ENCODE measurements around the gene CNNM2.

CNNM2 gene

GRCh38 chr10:102906507-102906906 is 11.6 kb upstream of the CNNM2 start:
- H3K4me3 ChIP-seq (ENCODE audit: control insufficient read depth, low read depth, low read length) = no peak overlapping the region
- no peak for DNase-seq (ENCODE audit: low read depth)
- TF ChIP-seq, protein P1, sequence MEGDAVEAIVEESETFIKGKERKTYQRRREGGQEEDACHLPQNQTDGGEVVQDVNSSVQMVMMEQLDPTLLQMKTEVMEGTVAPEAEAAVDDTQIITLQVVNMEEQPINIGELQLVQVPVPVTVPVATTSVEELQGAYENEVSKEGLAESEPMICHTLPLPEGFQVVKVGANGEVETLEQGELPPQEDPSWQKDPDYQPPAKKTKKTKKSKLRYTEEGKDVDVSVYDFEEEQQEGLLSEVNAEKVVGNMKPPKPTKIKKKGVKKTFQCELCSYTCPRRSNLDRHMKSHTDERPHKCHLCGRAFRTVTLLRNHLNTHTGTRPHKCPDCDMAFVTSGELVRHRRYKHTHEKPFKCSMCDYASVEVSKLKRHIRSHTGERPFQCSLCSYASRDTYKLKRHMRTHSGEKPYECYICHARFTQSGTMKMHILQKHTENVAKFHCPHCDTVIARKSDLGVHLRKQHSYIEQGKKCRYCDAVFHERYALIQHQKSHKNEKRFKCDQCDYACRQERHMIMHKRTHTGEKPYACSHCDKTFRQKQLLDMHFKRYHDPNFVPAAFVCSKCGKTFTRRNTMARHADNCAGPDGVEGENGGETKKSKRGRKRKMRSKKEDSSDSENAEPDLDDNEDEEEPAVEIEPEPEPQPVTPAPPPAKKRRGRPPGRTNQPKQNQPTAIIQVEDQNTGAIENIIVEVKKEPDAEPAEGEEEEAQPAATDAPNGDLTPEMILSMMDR (conservative IDR thresholded peaks at IDR 0.05; ENCODE audit: control insufficient read depth, insufficient read depth, low read depth, low read length) = no peak

- TF ChIP-seq, protein P1 (conservative IDR thresholded peaks at IDR 0.05; ENCODE audit: control insufficient read depth, insufficient read depth, low read depth, low read length) = no peak
- H3K4me3 ChIP-seq (ENCODE audit: control insufficient read depth, low read depth, low read length) = no peak overlapping the region
- DNase-seq (ENCODE audit: low read depth) = no peak
Observed at GRCh38 chr10:102914781-102915180, 3.3 kb upstream of the CNNM2 start.

DNA sequence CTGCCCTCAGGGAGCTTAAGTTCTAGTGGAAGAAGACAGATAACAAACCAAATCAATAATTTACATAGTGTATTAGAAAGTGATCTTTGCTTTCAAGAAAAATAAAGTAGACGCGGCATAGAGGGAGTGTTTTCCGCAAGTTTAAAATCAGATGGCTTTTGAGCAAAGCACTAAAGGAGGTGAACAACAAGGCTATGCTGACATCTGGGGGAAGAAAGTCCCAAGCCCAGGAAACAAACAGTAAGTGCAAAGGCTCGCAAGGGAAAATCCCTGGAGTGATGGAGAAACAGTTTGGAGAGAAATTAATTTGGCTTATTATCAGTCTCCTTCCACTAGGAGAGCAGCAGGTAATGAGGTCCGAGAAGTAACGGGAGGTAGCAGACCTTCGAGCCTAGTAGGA is 1.9 kb upstream of the CNNM2 start:
- DNase-seq (ENCODE audit: low read depth) = no peak
- TF ChIP-seq, protein P1 (conservative IDR thresholded peaks at IDR 0.05; ENCODE audit: control insufficient read depth, insufficient read depth, low read depth, low read length) = no peak
- no peak overlapping the region for H3K4me3 ChIP-seq (ENCODE audit: control insufficient read depth, low read depth, low read length)

DNA sequence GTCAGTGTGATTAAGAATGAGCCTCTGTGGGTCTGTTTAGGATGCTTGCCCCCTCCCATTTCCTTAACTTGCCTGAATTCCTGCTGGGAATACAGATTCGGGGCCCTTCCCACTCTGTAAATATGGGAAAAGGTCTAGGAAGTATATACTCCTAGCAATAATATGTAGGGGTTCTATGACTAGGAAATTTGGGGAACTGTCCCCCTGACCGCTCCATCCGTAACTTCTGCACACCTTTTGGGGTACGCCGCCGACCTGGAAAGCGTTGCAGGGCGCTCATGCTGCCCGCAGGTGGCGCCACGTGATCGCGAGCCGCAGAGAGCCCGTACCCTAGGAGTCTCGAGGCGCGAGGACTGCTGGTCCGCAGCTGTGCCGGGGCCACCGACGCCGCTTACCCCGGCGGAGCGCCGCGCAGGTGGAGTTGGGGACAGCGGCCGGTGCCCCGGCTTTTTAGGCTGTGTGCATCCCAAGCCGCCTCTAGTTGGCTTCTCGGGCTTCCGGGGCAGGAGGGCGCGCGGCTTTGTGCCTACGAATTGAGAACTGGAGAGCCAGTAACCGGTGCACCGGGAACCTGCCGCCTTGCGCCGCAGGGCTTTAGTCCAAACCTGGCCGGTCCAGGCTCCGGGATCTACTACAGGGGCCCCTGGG is 656 bp upstream of the CNNM2 start:
- TF ChIP-seq, protein P1 (conservative IDR thresholded peaks at IDR 0.05; ENCODE audit: control insufficient read depth, insufficient read depth, low read depth, low read length) = peak; percentile 71
- H3K4me3 ChIP-seq (ENCODE audit: control insufficient read depth, low read depth, low read length) = peak overlapping the region; percentile 92
- peak; percentile 53 for DNase-seq (ENCODE audit: low read depth)

- no peak for DNase-seq (ENCODE audit: low read depth)
- TF ChIP-seq, protein P1 (conservative IDR thresholded peaks at IDR 0.05; ENCODE audit: control insufficient read depth, insufficient read depth, low read depth, low read length) = no peak
- peak overlapping the region; percentile 92 for H3K4me3 ChIP-seq (ENCODE audit: control insufficient read depth, low read depth, low read length)
Observed at GRCh38 chr10:102918817-102919245, 737 bp downstream of the CNNM2 start.

DNA sequence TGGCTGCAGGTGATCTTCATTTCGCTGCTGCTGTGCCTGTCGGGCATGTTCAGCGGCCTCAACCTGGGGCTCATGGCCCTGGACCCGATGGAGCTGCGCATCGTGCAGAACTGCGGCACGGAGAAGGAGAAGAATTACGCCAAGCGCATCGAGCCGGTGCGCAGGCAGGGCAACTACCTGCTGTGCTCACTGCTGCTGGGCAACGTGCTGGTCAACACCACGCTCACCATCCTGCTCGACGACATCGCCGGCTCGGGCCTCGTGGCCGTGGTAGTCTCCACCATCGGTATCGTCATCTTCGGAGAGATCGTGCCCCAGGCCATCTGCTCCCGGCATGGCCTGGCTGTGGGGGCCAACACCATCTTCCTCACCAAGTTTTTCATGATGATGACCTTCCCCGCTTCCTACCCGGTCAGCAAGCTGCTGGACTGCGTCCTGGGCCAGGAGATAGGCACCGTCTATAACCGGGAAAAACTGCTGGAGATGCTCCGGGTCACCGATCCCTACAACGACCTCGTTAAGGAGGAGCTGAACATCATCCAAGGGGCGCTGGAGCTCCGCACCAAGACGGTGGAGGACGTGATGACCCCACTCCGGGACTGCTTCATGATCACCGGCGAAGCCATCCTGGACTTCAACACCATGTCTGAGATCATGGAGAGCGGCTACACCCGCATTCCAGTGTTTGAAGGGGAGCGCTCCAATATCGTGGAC is 1.3 kb downstream of the CNNM2 start:
- TF ChIP-seq, protein P1 (conservative IDR thresholded peaks at IDR 0.05; ENCODE audit: control insufficient read depth, insufficient read depth, low read depth, low read length) = no peak
- peak overlapping the region; percentile 92 for H3K4me3 ChIP-seq (ENCODE audit: control insufficient read depth, low read depth, low read length)
- DNase-seq (ENCODE audit: low read depth) = peak; percentile 22
